K562 (cell line): ENCODE results near the gene FBXW8. TPM values are rescaled to one million over a fixed set of nuclear protein-coding genes. Genes with fewer than 3 reads are reported as not detected.

Source experiments
- ATAC-seq: fragments of 200-7000 bp; cut with Tn5 transposase; 3 replicates; pipeline ENCODE4 v1.9.1; 2020; ENCODE audit warnings: moderate library complexity
- BruUV-seq: library from RNA; stranded (reverse); fragments of 400-500 nt; replicated peaks from 2 replicates; lab custom pipeline; 2021; lab: Mats Ljungman, UMichigan
- CTCF ChIA-PET: fragments of 300-600 bp; formaldehyde crosslinking; extraction: SDS; loops from one replicate; lab custom pipeline; 2021; ENCODE audit warnings: low intra/inter-chr PET ratio; lab: Yijun Ruan, JAX
- POLR2A ChIA-PET: fragments of 300-600, 350-650 bp; sonication (Branson Sonifier 250); formaldehyde crosslinking; extraction: SDS; loops from one replicate; lab custom pipeline; 2021; ENCODE audit warnings: antibody characterized with exemption, inconsistent platforms; lab: Yijun Ruan, JAX
- DNase-seq, 4 experiments: peaks; one replicate each; pipeline versions ENCODE4 v3.0.0 to v3.0.0-alpha.2; 2011 to 2018; ENCODE audit warnings: low spot score in 3 of 4, mixed read lengths in 3 of 4; ENCODE audit errors: extremely low read depth in 1 of 4
- FAIRE-seq: peaks from 2 replicates; lab custom pipeline; 2011; peaks lifted over from hg19 to GRCh38; lab: Jason Lieb, UNC
- H2AFZ ChIP-seq: 2 replicates; pipeline ENCODE4 v1.6.0; 2011; ENCODE audit warnings: low read depth, low read length, control low read depth, inconsistent platforms
- H3K27ac ChIP-seq: fragments of 200-600 bp; 3 replicates; pipeline ENCODE4 v1.8.0; 2011; ENCODE audit warnings: low read depth, mild to moderate bottlenecking, control low read depth, inconsistent platforms, low read length, moderate library complexity, mixed read lengths; ENCODE audit errors: extremely low read depth
- H3K27me3 ChIP-seq, 2 experiments: fragments of 300-600 bp in 1 of 2; 2 replicates in 1 of 2; 3 replicates in 1 of 2; pipeline versions ENCODE4 v1.6.0 to v1.8.0; 2011; ENCODE audit warnings: inconsistent platforms in 2 of 2, low read length in 2 of 2, mild to moderate bottlenecking in 1 of 2, mixed read lengths in 1 of 2, moderate library complexity in 1 of 2; ENCODE audit not compliant: control insufficient read depth in 2 of 2, insufficient read depth in 2 of 2
- H3K36me3 ChIP-seq: fragments of 300-600 bp; 3 replicates; pipeline ENCODE4 v1.8.0; 2011; ENCODE audit warnings: mild to moderate bottlenecking, low read length, inconsistent platforms; ENCODE audit not compliant: control insufficient read depth, insufficient read depth
- H3K4me1 ChIP-seq, 2 experiments: fragments of 200-600 bp in 1 of 2; replicated peaks in 1 of 2; 2 replicates in 1 of 2; 3 replicates in 1 of 2; pipeline versions ENCODE4 v1.5.1 to v1.8.0; 2011; ENCODE audit warnings: inconsistent platforms in 2 of 2, low read length in 2 of 2, mild to moderate bottlenecking in 1 of 2, mixed read lengths in 1 of 2, moderate library complexity in 1 of 2; ENCODE audit not compliant: control insufficient read depth in 2 of 2, insufficient read depth in 2 of 2
- H3K4me2 ChIP-seq: 2 replicates; pipeline ENCODE4 v1.6.1; 2011; ENCODE audit warnings: low read length, control low read depth, inconsistent platforms, mixed read lengths; ENCODE audit not compliant: insufficient read depth
- H3K4me3 ChIP-seq: fragments of 200-600 bp; sonication (generic), shearing (Covaris generic); 2 replicates; pipeline ENCODE4 v1.5.1; 2016; ENCODE audit warnings: control low read depth, inconsistent platforms
- H3K79me2 ChIP-seq: fragments of 200-600 bp; 3 replicates; pipeline ENCODE4 v1.8.0; 2011; ENCODE audit warnings: low read length, inconsistent platforms; ENCODE audit not compliant: control insufficient read depth, insufficient read depth
- H3K9ac ChIP-seq, 2 experiments: 2 replicates each; pipeline versions ENCODE4 v1.6.0 to v1.6.1; 2011; ENCODE audit warnings: low read depth in 2 of 2, low read length in 2 of 2, control low read depth in 1 of 2, inconsistent platforms in 1 of 2, mild to moderate bottlenecking in 1 of 2, mixed read lengths in 1 of 2; ENCODE audit not compliant: insufficient read depth in 1 of 2
- H3K9me1 ChIP-seq: one replicate; pipeline ENCODE4 v1.6.0; 2011; ENCODE audit warnings: inconsistent platforms, mild to moderate bottlenecking, low read length, moderate library complexity; ENCODE audit not compliant: control insufficient read depth, insufficient read depth
- H3K9me3 ChIP-seq: replicated peaks from 2 replicates; pipeline ENCODE4 v1.5.1; 2011; ENCODE audit warnings: low read depth, low read length, inconsistent platforms; ENCODE audit not compliant: control insufficient read depth, insufficient read depth
- H4K20me1 ChIP-seq: replicated peaks from 2 replicates; pipeline ENCODE4 v1.6.1; 2011; ENCODE audit warnings: low read length, inconsistent platforms, mixed read lengths; ENCODE audit not compliant: control insufficient read depth, insufficient read depth
- ARHGAP35 ChIP-seq: fragments of 450-650 bp; IDR thresholded peaks from 2 replicates; pipeline ENCODE4 v1.6.1; 2018; ENCODE audit not compliant: partially characterized antibody
- ESRRA ChIP-seq: fragments of 450-650 bp; IDR thresholded peaks from 2 replicates; pipeline ENCODE4 v1.6.1; 2014; ENCODE audit warnings: low read depth, mild to moderate bottlenecking, moderate library complexity, borderline replicate concordance
- NFIC ChIP-seq: fragments of 450-650 bp; IDR thresholded peaks from 2 replicates; pipeline ENCODE4 v1.6.1; 2017; ENCODE audit warnings: mild to moderate bottlenecking, inconsistent platforms
- PYGO2 ChIP-seq: fragments of 450-650 bp; IDR thresholded peaks from 2 replicates; pipeline ENCODE4 v1.6.1; 2016; ENCODE audit warnings: mild to moderate bottlenecking, missing genetic modification characterization, moderate library complexity, missing compliant biosample characterization
- RAD51 ChIP-seq: fragments of 450-650 bp; IDR thresholded peaks from 2 replicates; pipeline ENCODE4 v1.7.1; 2016; ENCODE audit warnings: low read depth, mild to moderate bottlenecking, borderline replicate concordance
- SLC30A9 ChIP-seq: fragments of 250-450 bp; sonication (Bioruptor Pico); IDR thresholded peaks from 2 replicates; pipeline ENCODE4 v1.8.0; 2022; ENCODE audit warnings: mild to moderate bottlenecking, moderate library complexity
- TCF3 ChIP-seq: sonication (generic); formaldehyde crosslinking; IDR thresholded peaks from 2 replicates; pipeline ENCODE4 v1.4.0; 2020; ENCODE audit warnings: mild to moderate bottlenecking, missing genetic modification reagents
- ZMIZ1 ChIP-seq, 2 experiments: fragments of 150-350 bp in 1 of 2; IDR thresholded peaks; 2 replicates each; pipeline ENCODE4 v1.6.1; 2012 to 2016; ENCODE audit warnings: low read depth in 2 of 2, low read length in 2 of 2, mild to moderate bottlenecking in 1 of 2, moderate library complexity in 1 of 2
- ZNF436 ChIP-seq: fragments of 250-450, 450-650 bp; sonication (Bioruptor Pico); formaldehyde crosslinking; IDR thresholded peaks from 2 replicates; pipeline ENCODE4 v1.7.0; 2020; ENCODE audit warnings: mild to moderate bottlenecking
- WGBS: fragments of 100-300 bp; shearing (Covaris generic); methylation state at CpG from one replicate; pipeline ENCODE4 v1.1.6; 2016; ENCODE audit warnings: low coverage, mixed read lengths; ENCODE audit not compliant: insufficient coverage; ENCODE audit errors: missing lambda C conversion rate; 5-methylcytosine and 5-hydroxymethylcytosine counted together
- in situ Hi-C: fragments of 300-500 bp; cut with MboI; formaldehyde crosslinking; loops from 4 replicates; pipeline ENCODE4 v1.15.0; 2018; ENCODE audit warnings: inconsistent platforms, mixed read lengths
- intact Hi-C: fragments of 100-400 bp; cut with micrococcal nuclease; formaldehyde crosslinking; loops from 2 replicates; pipeline ENCODE4 v1.14.2; 2022
- polyA plus RNA-seq, 8 experiments: library from polyadenylated mRNA; depleted of rRNA in 4 of 8; stranded (reverse) in 5 of 8; unstranded in 3 of 8; fragments of >200 nt; fragmentation: Nextera tagmentation in 2 of 8; fragmentation: Illumina TruSeq in 1 of 8; extraction: Ambion mirVana in 2 of 8; extraction: Trizol in 1 of 8; gene quantifications; 2 replicates each; pipeline versions ENCODE4 v1.2.1 to v1.2.3, GENCODE V29; 2011 to 2014; ENCODE audit warnings: inconsistent platforms in 1 of 8, missing spikeins in 1 of 8
- total RNA-seq, 7 experiments: library from RNA; depleted of rRNA in 6 of 7; stranded (reverse); fragments of >200 nt in 6 of 7; fragmentation: Illumina TruSeq in 2 of 7; extraction: Trizol in 2 of 7; gene quantifications; 2 replicates each; pipeline versions ENCODE4 v1.2.1 to v1.2.3, GENCODE V29; 2011 to 2021; ENCODE audit warnings: low replicate concordance in 1 of 7

The FBXW8 gene
- total and polyA plus RNA-seq, 9 of the 15 experiments (the other 6 are each of a cell fraction or from before 2014, with no cell fraction given) = 0.58 to 8.3 (median 4.4) TPM

GRCh38 chr12:117050060-117050459, 139.3 kb downstream of the FBXW8 start:
- Histone ChIP-seq H3K36me3 (peaks cover 12% of the 10 kb centered on the region; the same call in 2 of the 3 replicates), H3K9me3 (no peaks in the 10 kb centered on the region), H3K9ac (no peak overlapping the region), H3K27ac (no peak overlapping the region), H3K9me1 (no peaks in the 10 kb centered on the region), H4K20me1 (no peaks in the 10 kb centered on the region), H2AFZ (no peak overlapping the region), H3K79me2 (no peaks in the 10 kb centered on the region), H3K27me3 (no peaks in the 10 kb centered on the region), H3K4me2 (no peak overlapping the region), H3K4me3 (no peak overlapping the region), H3K4me1 (peaks cover 38 to 57% of the 10 kb centered on the region in 2 experiments)
- POLR2A ChIA-PET = interaction anchor here (0.7 kb wide), 2 partner anchors 13 to 15 kb away, joined by 3 read pairs; no protein-coding TSS in a partner anchor
- TF ChIP-seq SLC30A9 (no peak), NFIC (peak; percentile 34; the same call in 1 of the 2 replicates)
- CTCF ChIA-PET = no interaction called here
- WGBS = 76% methylated on average over 5 of the region's 5 CpGs
- intact Hi-C loops = no loop called here
- ATAC-seq (no peak), FAIRE-seq (no peak), DNase-seq (no peak)
- BruUV-seq = no TSS peak
- in situ Hi-C loops = no loop called here

- Histone ChIP-seq H3K9ac (peak overlapping the region; percentile 12 to 14; a peak in 3 of 4 replicates), H3K27me3 (no peaks in the 10 kb centered on the region), H3K79me2 (no peaks in the 10 kb centered on the region), H3K9me1 (no peaks in the 10 kb centered on the region), H2AFZ (no peak overlapping the region), H3K9me3 (no peaks in the 10 kb centered on the region), H3K4me3 (no peak overlapping the region), H4K20me1 (no peaks in the 10 kb centered on the region), H3K36me3 (peaks cover 10% of the 10 kb centered on the region; the same call in 2 of the 3 replicates), H3K4me2 (peak overlapping the region; percentile 10; the same call in 1 of the 2 replicates), H3K27ac (no peak overlapping the region), H3K4me1 (peaks cover 26 to 44% of the 10 kb centered on the region in 2 experiments; a peak in 4 of 5 replicates)
- FAIRE-seq (peak; percentile 35), DNase-seq (peak in 1 of 4 experiments; percentile 40), ATAC-seq (no peak; the same call in 2 of the 3 replicates)
- 43% methylated on average over 10 of the region's 10 CpGs for WGBS
- in situ Hi-C loops = no loop called here
- intact Hi-C loops = no loop called here
- POLR2A ChIA-PET = interaction anchor here (3.1 kb wide), 1 partner anchor 9 kb away, joined by 14 read pairs; no protein-coding TSS in a partner anchor
- CTCF ChIA-PET = no interaction called here
- BruUV-seq = no TSS peak
- TF ChIP-seq PYGO2 (tag) (no peak), ARHGAP35 (no peak), RAD51 (no peak), ZMIZ1 (IDR thresholded peaks at IDR 0.05; ENCODE audit: low read depth in 2 of 2, low read length in 2 of 2) (no peak), ESRRA (no peak), TCF3 (CRISPR knock-in tag) (peak; percentile 35; the same call in 1 of the 2 replicates), ZNF436 (CRISPR knock-in tag) (no peak)
These were observed 140.6 kb downstream of the FBXW8 start for GRCh38 chr12:117051380-117051779.
